K562 (cell line): ENCODE measurements around the gene GRHL3. TPM values are rescaled to one million over a fixed set of nuclear protein-coding genes. Genes with fewer than 3 reads are reported as not detected.

ENCODE experiments used
- BCLAF1 ChIP-seq, 2 experiments: fragments of 450-650 bp in 1 of 2; IDR thresholded peaks; 2 replicates each; pipeline ENCODE4 v1.6.1; 2011 to 2017; ENCODE audit warnings: low read depth in 2 of 2, antibody characterized with exemption in 1 of 2, borderline replicate concordance in 1 of 2, low read length in 1 of 2, mild to moderate bottlenecking in 1 of 2, mixed read lengths in 1 of 2; ENCODE audit not compliant: control insufficient read depth in 1 of 2
- BHLHE40 ChIP-seq: IDR thresholded peaks from 2 replicates; pipeline ENCODE4 v1.6.1; 2011; ENCODE audit warnings: low read length, improper control_type of control experiment
- CBFB ChIP-seq: sonication (generic); formaldehyde crosslinking; IDR thresholded peaks from 2 replicates; pipeline ENCODE4 v1.4.0; 2020; ENCODE audit warnings: mild to moderate bottlenecking, missing genetic modification reagents
- CREB3 ChIP-seq: fragments of 450-650 bp; conservative IDR thresholded peaks from 2 replicates; pipeline ENCODE4 v1.6.1; 2016; ENCODE audit warnings: missing genetic modification characterization, low read depth, mild to moderate bottlenecking, missing compliant biosample characterization, moderate library complexity
- DMBX1 ChIP-seq: fragments of 250-450 bp; sonication (Bioruptor Pico); IDR thresholded peaks from 2 replicates; pipeline ENCODE4 v1.8.0; 2022; ENCODE audit warnings: inconsistent platforms, mild to moderate bottlenecking, moderate library complexity, borderline replicate concordance
- DPF2 ChIP-seq: fragments of 450-650 bp; IDR thresholded peaks from 2 replicates; pipeline ENCODE4 v1.6.1; 2016
- EHMT2 ChIP-seq: fragments of 450-650 bp; IDR thresholded peaks from 2 replicates; pipeline ENCODE4 v1.6.1; 2018; ENCODE audit warnings: antibody characterized with exemption
- ESRRA ChIP-seq: fragments of 450-650 bp; IDR thresholded peaks from 2 replicates; pipeline ENCODE4 v1.6.1; 2014; ENCODE audit warnings: low read depth, mild to moderate bottlenecking, moderate library complexity, borderline replicate concordance
- FOSL1 ChIP-seq: fragments of 200-800 bp; sonication (Bioruptor generic); conservative IDR thresholded peaks from 2 replicates; pipeline ENCODE4 v1.6.1; 2016; ENCODE audit warnings: missing genetic modification characterization, missing compliant biosample characterization
- FOXJ3 ChIP-seq: sonication (generic); formaldehyde crosslinking; IDR thresholded peaks from 2 replicates; pipeline ENCODE4 v1.4.0; 2020; ENCODE audit warnings: mild to moderate bottlenecking, missing genetic modification reagents
- FOXK2 ChIP-seq, 2 experiments: fragments of 450-650 bp; IDR thresholded peaks in 1 of 2; conservative IDR thresholded peaks in 1 of 2; 2 replicates each; pipeline ENCODE4 v1.6.1; 2016; ENCODE audit warnings: low read depth in 2 of 2, mild to moderate bottlenecking in 1 of 2
- GATAD2A ChIP-seq: fragments of 450-650 bp; IDR thresholded peaks from 2 replicates; pipeline ENCODE4 v1.6.1; 2017
- KDM2B ChIP-seq: fragments of 250-450 bp; sonication (Bioruptor Pico); IDR thresholded peaks from 2 replicates; pipeline ENCODE4 v1.8.0; 2021; ENCODE audit warnings: mild to moderate bottlenecking, moderate library complexity
- LCOR ChIP-seq: sonication (generic); formaldehyde crosslinking; IDR thresholded peaks from 2 replicates; pipeline ENCODE4 v1.8.0; 2022; ENCODE audit warnings: mild to moderate bottlenecking, missing genetic modification reagents
- MAZ ChIP-seq, 2 experiments: fragments of 450-650 bp in 1 of 2; sonication (generic) in 1 of 2; formaldehyde crosslinking; IDR thresholded peaks in 1 of 2; conservative IDR thresholded peaks in 1 of 2; 2 replicates each; pipeline versions ENCODE4 v1.4.0 to v1.5.0; 2020; ENCODE audit warnings: mild to moderate bottlenecking in 1 of 2, missing genetic modification reagents in 1 of 2
- PHF20 ChIP-seq: fragments of 450-650 bp; IDR thresholded peaks from 2 replicates; pipeline ENCODE4 v1.6.1; 2018; ENCODE audit not compliant: partially characterized antibody
- RCOR1 ChIP-seq, 2 experiments: IDR thresholded peaks; 2 replicates each; pipeline ENCODE4 v1.6.1; 2012; ENCODE audit warnings: low read depth in 2 of 2, low read length in 2 of 2, borderline replicate concordance in 1 of 2, improper control_type of control experiment in 1 of 2
- SAFB2 ChIP-seq: fragments of 200-400 bp; formaldehyde crosslinking; IDR thresholded peaks from 2 replicates; pipeline ENCODE4 v1.6.1; 2018; ENCODE audit warnings: borderline replicate concordance, low read length, low read depth, moderate library complexity; ENCODE audit not compliant: severe bottlenecking
- TFAM ChIP-seq: fragments of 250-450 bp; sonication (Bioruptor Pico); conservative IDR thresholded peaks from 2 replicates; pipeline ENCODE4 v1.5.0; 2021; ENCODE audit warnings: mild to moderate bottlenecking, moderate library complexity
- ZBTB5 ChIP-seq: fragments of 450-650 bp; IDR thresholded peaks from 2 replicates; pipeline ENCODE4 v1.6.1; 2017; ENCODE audit warnings: antibody characterized with exemption
- ZNF274 ChIP-seq: IDR thresholded peaks from 2 replicates; pipeline ENCODE4 v1.6.1; 2011; ENCODE audit warnings: low read depth, mild to moderate bottlenecking, low read length, moderate library complexity, borderline replicate concordance
- ZNF583 ChIP-seq: fragments of 250-450 bp; sonication (Bioruptor Pico); IDR thresholded peaks from 2 replicates; pipeline ENCODE4 v1.4.0; 2020
- ZZZ3 ChIP-seq: fragments of 450-650 bp; IDR thresholded peaks from 2 replicates; pipeline ENCODE4 v1.6.1; 2016; ENCODE audit warnings: antibody characterized with exemption, mild to moderate bottlenecking, moderate library complexity
- polyA plus RNA-seq, 8 experiments: library from polyadenylated mRNA; depleted of rRNA in 4 of 8; stranded (reverse) in 5 of 8; unstranded in 3 of 8; fragments of >200 nt; fragmentation: Nextera tagmentation in 2 of 8; fragmentation: Illumina TruSeq in 1 of 8; extraction: Ambion mirVana in 2 of 8; extraction: Trizol in 1 of 8; gene quantifications; 2 replicates each; pipeline versions ENCODE4 v1.2.1 to v1.2.3, GENCODE V29; 2011 to 2014; ENCODE audit warnings: inconsistent platforms in 1 of 8, missing spikeins in 1 of 8
- total RNA-seq, 7 experiments: library from RNA; depleted of rRNA in 6 of 7; stranded (reverse); fragments of >200 nt in 6 of 7; fragmentation: Illumina TruSeq in 2 of 7; extraction: Trizol in 2 of 7; gene quantifications; 2 replicates each; pipeline versions ENCODE4 v1.2.1 to v1.2.3, GENCODE V29; 2011 to 2021; ENCODE audit warnings: low replicate concordance in 1 of 7

GRHL3 gene
- total and polyA plus RNA-seq, 9 of the 15 experiments (the other 6 are each of a cell fraction or from before 2014, with no cell fraction given): 0.01 to 0.04 TPM; not detected in 7

DNA sequence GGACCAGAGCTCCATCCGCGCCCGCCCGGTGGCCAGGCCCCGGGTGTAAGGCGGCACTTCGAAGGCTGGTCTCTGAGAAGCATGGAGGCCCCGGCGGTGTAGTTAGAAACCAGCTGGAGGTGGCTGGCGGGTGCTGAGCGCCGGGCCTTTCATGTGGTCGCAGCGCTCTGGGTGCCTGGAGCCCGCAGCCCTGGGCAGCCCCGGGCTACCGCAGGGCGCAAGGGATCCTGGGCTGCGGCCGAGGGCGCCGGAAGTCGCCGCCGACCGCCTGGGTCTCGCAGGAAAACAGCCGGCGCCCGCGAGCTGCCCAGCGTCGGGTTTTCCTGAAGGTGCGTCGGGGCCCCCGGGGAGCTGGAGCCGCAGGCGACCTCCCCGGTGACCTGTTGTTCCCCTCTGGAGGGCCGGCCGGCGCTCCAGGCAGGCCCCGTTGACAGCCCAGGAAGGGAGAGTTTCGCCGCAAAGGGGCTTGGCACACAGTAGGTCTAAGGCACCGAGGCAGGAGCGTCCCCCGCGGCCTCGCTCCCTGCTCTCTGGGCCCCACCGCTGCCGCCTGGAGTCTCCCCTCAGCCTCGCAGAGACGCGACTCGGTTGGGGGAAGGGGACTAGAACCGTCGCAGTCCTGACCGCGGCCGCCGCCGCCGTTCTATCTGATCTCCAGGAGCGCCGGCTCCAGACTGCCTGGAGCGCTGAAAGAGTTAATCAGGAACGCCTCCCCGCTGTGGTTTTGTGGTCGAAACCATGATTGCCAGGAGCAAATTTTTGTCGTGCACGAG, 2.7 kb downstream of the GRHL3 start (continued):
- TF ChIP-seq BCLAF1 (IDR thresholded peaks at IDR 0.05; ENCODE audit: borderline replicate concordance in 1 of 2, control insufficient read depth in 1 of 2, low read depth in 2 of 2, low read length in 1 of 2) (no peak), ESRRA (peak; percentile 97; the same call in 1 of the 2 replicates), KDM2B (peak; percentile 91), LCOR (CRISPR knock-in tag) (0 out of 2 replicates have a peak, but pooled peaks have one; percentile 62), GATAD2A (peak; percentile 63; the same call in 1 of the 2 replicates), ZNF274 (no peak), FOSL1 (tag) (0 out of 2 replicates have a peak, but pooled peaks have one; percentile 11), SAFB2 (no peak), DMBX1 (CRISPR knock-in tag) (peak; percentile 61; the same call in 1 of the 2 replicates), RCOR1 (IDR thresholded peaks at IDR 0.05; ENCODE audit: borderline replicate concordance in 1 of 2, low read depth in 2 of 2, low read length in 2 of 2) (peak; percentile 83 to 96; a peak in 3 of 4 replicates), FOXJ3 (no peak), CBFB (CRISPR knock-in tag) (peak; percentile 98), CREB3 (tag) (no peak), MAZ (CRISPR knock-in tag; conservative IDR thresholded peaks at IDR 0.05 in 1 of 2, IDR thresholded peaks at IDR 0.05 in 1 of 2) (peak; percentile 37 to 55; a peak in 2 of 4 replicates), TFAM (CRISPR knock-in tag) (no peak), ZBTB5 (no peak), ZZZ3 (no peak), FOXK2 (conservative IDR thresholded peaks at IDR 0.05 in 1 of 2, IDR thresholded peaks at IDR 0.05 in 1 of 2; ENCODE audit: low read depth in 2 of 2) (no peak), BHLHE40 (peak; percentile 79), ZNF583 (CRISPR knock-in tag) (no peak), EHMT2 (no peak), DPF2 (peak; percentile 77), PHF20 (peak; percentile 68)
